CD4-positive, alpha-beta T cell (primary cell): ENCODE measurements around the gene THRA. TPM values are rescaled to one million over a fixed set of nuclear protein-coding genes. Genes with fewer than 3 reads are reported as not detected.

Experiments used
- ATAC-seq: fragments of 200-7000 bp; cut with Tn5 transposase; one replicate; pipeline ENCODE4 v1.10.0; 2022; ENCODE audit warnings: mild to moderate bottlenecking; ENCODE audit not compliant: poor library complexity
- CTCF ChIA-PET: fragments of 350-600 bp; sonication (Branson Sonifier 250); formaldehyde crosslinking; loops from one replicate; lab custom pipeline; 2021; ENCODE audit warnings: antibody characterized with exemption, inconsistent platforms; lab: Charles Lee
- POLR2A ChIA-PET: fragments of 350-600 bp; sonication (Branson Sonifier 250); formaldehyde crosslinking; loops from one replicate; lab custom pipeline; 2021; ENCODE audit warnings: antibody characterized with exemption, inconsistent platforms; lab: Charles Lee
- DNase-seq, 14 experiments: peaks; one replicate each; pipeline ENCODE4 v3.0.0-alpha.2; 2013 to 2020; ENCODE audit warnings: mixed read lengths in 2 of 14
- H3K27ac ChIP-seq, 2 donors: one replicate each; pipeline versions ENCODE4 v1.5.1 to v1.7.0; 2013; ENCODE audit warnings: low read length in 2 of 2, low read depth in 1 of 2, mild to moderate bottlenecking in 1 of 2
- H3K27me3 ChIP-seq, 2 experiments: 1 replicate in 1 of 2; 2 replicates in 1 of 2; pipeline versions ENCODE4 v1.6.1 to v1.7.0; 2013; ENCODE audit warnings: low read length in 2 of 2, control low read depth in 1 of 2, mild to moderate bottlenecking in 1 of 2, moderate library complexity in 1 of 2; ENCODE audit not compliant: insufficient read depth in 2 of 2, control insufficient read depth in 1 of 2
- H3K36me3 ChIP-seq: one replicate; pipeline ENCODE4 v1.6.1; 2013; ENCODE audit warnings: low read length, control low read depth; ENCODE audit not compliant: insufficient read depth
- H3K4me1 ChIP-seq: one replicate; pipeline ENCODE4 v1.6.1; 2013; ENCODE audit warnings: low read length, control low read depth; ENCODE audit not compliant: insufficient read depth
- H3K4me3 ChIP-seq: one replicate; pipeline ENCODE4 v1.5.1; 2013; ENCODE audit warnings: mild to moderate bottlenecking, low read length, moderate library complexity
- H3K9me3 ChIP-seq, 2 experiments: 1 replicate in 1 of 2; 2 replicates in 1 of 2; pipeline versions ENCODE4 v1.6.1 to v1.7.0; 2013; ENCODE audit warnings: low read length in 2 of 2, mild to moderate bottlenecking in 2 of 2, control low read depth in 1 of 2, moderate library complexity in 1 of 2; ENCODE audit not compliant: control insufficient read depth in 1 of 2, insufficient read depth in 1 of 2
- H3K27ac Mint-ChIP-seq: one replicate; pipeline ENCODE4 v1.8.0; 2020; ENCODE audit warnings: mixed read lengths
- H3K27me3 Mint-ChIP-seq: one replicate; pipeline ENCODE4 v1.8.0; 2021; ENCODE audit warnings: mixed read lengths
- H3K36me3 Mint-ChIP-seq: one replicate; pipeline ENCODE4 v1.8.0; 2021; ENCODE audit warnings: low read depth, mixed read lengths
- H3K4me1 Mint-ChIP-seq: one replicate; pipeline ENCODE4 v1.8.0; 2021; ENCODE audit warnings: low read depth, mixed read lengths
- H3K4me3 Mint-ChIP-seq: one replicate; pipeline ENCODE4 v1.8.0; 2020; ENCODE audit warnings: mild to moderate bottlenecking, mixed read lengths
- H3K9me3 Mint-ChIP-seq: one replicate; pipeline ENCODE4 v1.8.0; 2020; ENCODE audit warnings: mixed read lengths
- intact Hi-C, 2 experiments: fragments of 100-400 bp; cut with DNase I in 1 of 2; cut with micrococcal nuclease in 1 of 2; formaldehyde crosslinking; loops; one replicate each; pipeline versions ENCODE4 v1.15.1 to v1.9.0; 2023 to 2025; cut with DNase I, micrococcal nuclease
- total RNA-seq, 174 experiments: library from RNA in 2 of 174; stranded (reverse) in 2 of 174; gene quantifications; one replicate each; pipeline ENCODE4 v1.2.3 and lab custom pipeline; 2021 to 2026
- TF ChIP-seq, protein P1 (sequence below): fragments of 200-600 bp; IDR thresholded peaks from one replicate; pipeline ENCODE4 v1.8.0; 2022; ENCODE audit warnings: antibody characterized with exemption, mild to moderate bottlenecking

Gene THRA
- total RNA-seq, 2 experiments from 2014 or later: 35.2 to 36.4 TPM

DNA sequence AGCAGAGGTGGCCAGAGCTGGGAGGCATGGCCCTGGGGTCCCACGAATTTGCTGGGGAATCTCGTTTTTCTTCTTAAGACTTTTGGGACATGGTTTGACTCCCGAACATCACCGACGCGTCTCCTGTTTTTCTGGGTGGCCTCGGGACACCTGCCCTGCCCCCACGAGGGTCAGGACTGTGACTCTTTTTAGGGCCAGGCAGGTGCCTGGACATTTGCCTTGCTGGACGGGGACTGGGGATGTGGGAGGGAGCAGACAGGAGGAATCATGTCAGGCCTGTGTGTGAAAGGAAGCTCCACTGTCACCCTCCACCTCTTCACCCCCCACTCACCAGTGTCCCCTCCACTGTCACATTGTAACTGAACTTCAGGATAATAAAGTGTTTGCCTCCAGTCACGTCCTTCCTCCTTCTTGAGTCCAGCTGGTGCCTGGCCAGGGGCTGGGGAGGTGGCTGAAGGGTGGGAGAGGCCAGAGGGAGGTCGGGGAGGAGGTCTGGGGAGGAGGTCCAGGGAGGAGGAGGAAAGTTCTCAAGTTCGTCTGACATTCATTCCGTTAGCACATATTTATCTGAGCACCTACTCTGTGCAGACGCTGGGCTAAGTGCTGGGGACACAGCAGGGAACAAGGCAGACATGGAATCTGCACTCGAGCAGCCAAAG lies 45.2 kb upstream of the THRA start:
- Mint-ChIP-seq H3K9me3 (no peaks in the 10 kb centered on the region), H3K27me3 (no peaks in the 10 kb centered on the region), H3K36me3 (peaks cover 26% of the 10 kb centered on the region), H3K27ac (no peak overlapping the region), H3K4me1 (peaks cover 6% of the 10 kb centered on the region), H3K4me3 (no peak overlapping the region)
- ChIA-PET CTCF (no interaction called here), POLR2A (no interaction called here)
- ATAC-seq (no peak), DNase-seq (no peak)
- Histone ChIP-seq H3K9me3 (no peaks in the 10 kb centered on the region), H3K36me3 (peaks cover 33% of the 10 kb centered on the region), H3K4me3 (no peak overlapping the region), H3K27ac (no peak overlapping the region), H3K27me3 (no peaks in the 10 kb centered on the region), H3K4me1 (peaks cover 5% of the 10 kb centered on the region)
- TF ChIP-seq, protein P1, sequence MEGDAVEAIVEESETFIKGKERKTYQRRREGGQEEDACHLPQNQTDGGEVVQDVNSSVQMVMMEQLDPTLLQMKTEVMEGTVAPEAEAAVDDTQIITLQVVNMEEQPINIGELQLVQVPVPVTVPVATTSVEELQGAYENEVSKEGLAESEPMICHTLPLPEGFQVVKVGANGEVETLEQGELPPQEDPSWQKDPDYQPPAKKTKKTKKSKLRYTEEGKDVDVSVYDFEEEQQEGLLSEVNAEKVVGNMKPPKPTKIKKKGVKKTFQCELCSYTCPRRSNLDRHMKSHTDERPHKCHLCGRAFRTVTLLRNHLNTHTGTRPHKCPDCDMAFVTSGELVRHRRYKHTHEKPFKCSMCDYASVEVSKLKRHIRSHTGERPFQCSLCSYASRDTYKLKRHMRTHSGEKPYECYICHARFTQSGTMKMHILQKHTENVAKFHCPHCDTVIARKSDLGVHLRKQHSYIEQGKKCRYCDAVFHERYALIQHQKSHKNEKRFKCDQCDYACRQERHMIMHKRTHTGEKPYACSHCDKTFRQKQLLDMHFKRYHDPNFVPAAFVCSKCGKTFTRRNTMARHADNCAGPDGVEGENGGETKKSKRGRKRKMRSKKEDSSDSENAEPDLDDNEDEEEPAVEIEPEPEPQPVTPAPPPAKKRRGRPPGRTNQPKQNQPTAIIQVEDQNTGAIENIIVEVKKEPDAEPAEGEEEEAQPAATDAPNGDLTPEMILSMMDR: no peak
- intact Hi-C loops: no loop called here

DNA sequence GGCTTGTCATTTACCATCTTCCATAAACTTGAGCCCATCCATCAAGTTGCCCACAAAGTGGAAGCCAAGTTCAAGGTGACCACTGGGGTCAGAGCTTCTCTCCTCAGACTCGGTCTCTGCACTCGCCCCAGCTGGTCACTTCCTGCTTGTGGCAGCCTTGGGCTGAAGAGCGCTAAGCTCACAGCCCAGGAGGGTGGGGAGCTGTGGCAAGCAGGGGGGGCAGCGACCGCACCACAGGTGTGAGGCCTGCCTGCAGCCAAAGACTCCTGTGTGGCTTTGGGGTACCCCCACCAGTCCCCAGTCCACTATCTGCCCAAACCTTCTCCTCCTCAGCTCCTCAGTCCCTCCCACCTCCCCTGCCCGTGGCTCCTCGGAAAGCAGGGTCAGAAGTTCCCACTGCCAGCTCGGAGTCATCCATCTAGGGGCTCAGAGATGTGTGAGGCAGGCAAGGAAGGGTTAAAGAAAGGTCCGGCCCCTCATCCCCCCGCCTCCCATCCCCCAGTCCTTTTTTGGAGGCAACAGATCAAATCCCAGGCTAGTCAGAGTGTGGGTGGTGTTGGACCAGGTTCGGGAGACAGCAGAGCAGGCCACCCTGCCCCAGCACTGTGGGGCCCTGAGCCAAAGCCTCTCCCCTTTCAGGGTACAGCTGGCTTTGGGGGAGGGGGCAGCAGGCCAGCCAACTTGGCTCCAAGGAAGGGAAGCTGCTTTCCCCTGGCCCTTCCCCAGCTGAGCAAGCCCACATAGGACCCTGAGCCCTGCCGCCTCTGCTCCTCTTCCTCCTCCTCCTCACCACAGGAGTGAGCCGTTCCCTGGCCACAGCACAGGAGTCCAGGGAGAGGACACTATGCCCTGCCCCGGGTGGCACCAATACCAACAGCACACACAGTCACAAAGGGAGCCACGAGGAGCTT lies 44.3 kb upstream of the THRA start:
- no peaks in the 10 kb centered on the region for H3K27me3 Mint-ChIP-seq
- DNase-seq (no peak), ATAC-seq (no peak)
- CTCF ChIA-PET: interaction anchor here (0.6 kb wide), 1 partner anchor 146 kb away, joined by 3 read pairs; no protein-coding TSS in a partner anchor
- TF ChIP-seq, protein P1: no peak
- no peak overlapping the region for H3K4me3 Mint-ChIP-seq
- peaks cover 6% of the 10 kb centered on the region for H3K4me1 Mint-ChIP-seq
- Histone ChIP-seq H3K4me1 (peaks cover 5% of the 10 kb centered on the region), H3K27me3 (no peaks in the 10 kb centered on the region), H3K9me3 (no peaks in the 10 kb centered on the region), H3K4me3 (no peak overlapping the region), H3K36me3 (peaks cover 42% of the 10 kb centered on the region), H3K27ac (no peak overlapping the region)
- POLR2A ChIA-PET: no interaction called here
- no peak overlapping the region for H3K27ac Mint-ChIP-seq
- intact Hi-C loops: no loop called here
- peaks cover 29% of the 10 kb centered on the region for H3K36me3 Mint-ChIP-seq
- H3K9me3 Mint-ChIP-seq: no peaks in the 10 kb centered on the region

DNA sequence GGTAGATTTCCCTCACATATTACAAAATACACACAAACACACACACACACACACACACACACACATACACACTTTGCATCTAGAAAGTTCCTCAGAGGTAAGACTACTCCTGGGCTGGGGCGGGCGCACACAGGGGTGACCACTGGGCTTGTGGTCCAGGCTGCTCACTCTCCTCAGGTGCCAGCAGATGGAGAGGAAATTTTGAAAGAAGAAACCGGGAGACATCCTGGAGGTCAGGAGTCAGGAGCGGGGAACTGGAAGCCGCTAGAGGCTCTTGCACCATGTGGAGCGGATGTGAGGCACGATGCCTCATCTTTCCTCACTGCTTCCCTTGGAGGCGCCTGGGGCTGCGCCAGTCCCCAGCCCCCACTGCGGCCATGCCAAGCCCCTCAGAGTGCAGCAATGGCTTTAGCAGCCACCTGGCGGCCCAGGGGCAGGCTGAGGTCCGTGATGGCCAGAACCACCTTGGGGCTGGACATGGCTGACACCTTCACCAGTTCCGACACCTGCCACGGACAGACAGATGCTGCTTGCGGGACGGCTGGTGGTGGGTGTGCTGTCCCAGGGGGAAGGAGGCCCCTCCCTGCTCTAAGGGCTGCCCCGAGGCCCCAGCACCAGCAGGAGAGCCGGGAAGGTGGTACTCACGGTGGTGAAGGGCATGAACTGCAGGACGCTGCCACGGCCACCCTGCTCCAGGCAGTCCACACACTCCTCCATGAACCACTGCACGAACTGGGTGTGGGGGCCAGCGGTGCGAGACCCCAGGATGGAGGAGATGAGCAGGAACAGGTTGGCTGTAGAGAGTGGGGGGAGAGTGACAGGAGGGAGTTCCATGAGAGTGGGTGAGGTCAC lies 43.4 kb upstream of the THRA start:
- Histone ChIP-seq H3K27me3 (no peaks in the 10 kb centered on the region), H3K27ac (no peak overlapping the region), H3K4me3 (no peak overlapping the region), H3K4me1 (no peaks in the 10 kb centered on the region), H3K9me3 (no peaks in the 10 kb centered on the region), H3K36me3 (peaks cover 42% of the 10 kb centered on the region)
- Mint-ChIP-seq H3K27ac (no peak overlapping the region), H3K9me3 (no peaks in the 10 kb centered on the region), H3K36me3 (peaks cover 35% of the 10 kb centered on the region), H3K4me1 (no peaks in the 10 kb centered on the region), H3K27me3 (no peaks in the 10 kb centered on the region), H3K4me3 (no peak overlapping the region)
- ChIA-PET CTCF (no interaction called here), POLR2A (no interaction called here)
- ATAC-seq: no peak
- TF ChIP-seq, protein P1: no peak
- intact Hi-C loops: no loop called here
- no peak for DNase-seq
